MV-4-11 (cell line): ENCODE results near the gene TMEM239.
"Not testable (repeated sequence)": the region's sequence is repeated elsewhere in the genome, so short reads cannot be mapped to it uniquely, and the experiment has no call there.

Source experiments
- DNase-seq: peaks from one replicate; lab custom pipeline; 2025; lab: John Stamatoyannopoulos, UW

TMEM239 gene

GRCh38 chr20:2799688-2800520 lies 16.3 kb upstream of the TMEM239 start:
- no peak for DNase-seq

GRCh38 chr20:2800521-2801285 lies 15.5 kb upstream of the TMEM239 start, which contains the start of gene CPXM1:
Gene CPXM1 (minus strand): TSS chr20:2800627. CDS start chr20:2800572, 55 bp downstream.
- peak; percentile 95 for DNase-seq

GRCh38 chr20:2801286-2801728 lies 14.9 kb upstream of the TMEM239 start:
- DNase-seq, result no peak

- DNase-seq, result no peak
Measured at GRCh38 chr20:2804041-2804828, 11.9 kb upstream of the TMEM239 start.

GRCh38 chr20:2804852-2805688 lies 11.1 kb upstream of the TMEM239 start:
- DNase-seq, result peak; percentile 41

- no peak for DNase-seq
Measured at GRCh38 chr20:2805689-2806350, 10.3 kb upstream of the TMEM239 start.

GRCh38 chr20:2806351-2806701 lies 9.8 kb upstream of the TMEM239 start:
- no peak for DNase-seq

GRCh38 chr20:2807019-2807418 lies 9.1 kb upstream of the TMEM239 start:
- DNase-seq, result no peak

- DNase-seq, result not testable (repeated sequence)
Measured at GRCh38 chr20:2807929-2808328, 8.2 kb upstream of the TMEM239 start.

- no peak for DNase-seq
Measured at GRCh38 chr20:2809690-2810089, 6.5 kb upstream of the TMEM239 start.

GRCh38 chr20:2812189-2812588 lies 4.0 kb upstream of the TMEM239 start:
- DNase-seq, result no peak

GRCh38 chr20:2814076-2814475 lies 2.1 kb upstream of the TMEM239 start:
- DNase-seq, result no peak

- peak; percentile 33 for DNase-seq
Measured at GRCh38 chr20:2814587-2815051, 1.5 kb upstream of the TMEM239 start, which contains the start of gene C20orf141. Gene C20orf141 (plus strand): TSS chr20:2814987. CDS start chr20:2815185, 198 bp downstream.

- DNase-seq, result no peak
Measured at GRCh38 chr20:2815242-2815900, 793 bp upstream of the TMEM239 start.

- no peak for DNase-seq
Measured at GRCh38 chr20:2816583-2817340, 598 bp downstream of the TMEM239 start.

GRCh38 chr20:2817341-2817726 lies 1.2 kb downstream of the TMEM239 start:
- DNase-seq, result no peak

- no peak for DNase-seq
Measured at GRCh38 chr20:2817891-2818595, 1.9 kb downstream of the TMEM239 start.

- DNase-seq, result no peak
Measured at GRCh38 chr20:2820084-2820895, 4.1 kb downstream of the TMEM239 start.
